Ovary (tissue), 9 donors: Measurements from ENCODE around the gene COL4A4. TPM values are rescaled to one million over a fixed set of nuclear protein-coding genes. Genes with fewer than 3 reads are reported as not detected.

Experiments
- DNase-seq, 5 donors: peaks; one replicate each; pipeline ENCODE4 v3.0.0-alpha.2; 2019 to 2020
- H3K27ac ChIP-seq, 2 donors: fragments of 200-600 bp; one replicate each; pipeline versions ENCODE4 v1.5.1 to v1.8.0; 2019 to 2022
- H3K27me3 ChIP-seq: fragments of 200-600 bp; one replicate; pipeline ENCODE4 v1.8.0; 2022
- H3K36me3 ChIP-seq: fragments of 200-600 bp; sonication (generic); one replicate; pipeline ENCODE4 v1.5.1; 2019
- H3K4me1 ChIP-seq: one replicate; pipeline ENCODE4 v1.8.1; 2013; ENCODE audit warnings: mild to moderate bottlenecking, moderate library complexity; ENCODE audit not compliant: insufficient read depth
- H3K4me3 ChIP-seq: fragments of 200-600 bp; sonication (generic); one replicate; pipeline ENCODE4 v1.5.1; 2017
- H3K9me3 ChIP-seq, 2 donors: fragments of 200-600 bp in 1 of 2; sonication (generic) in 1 of 2; one replicate each; pipeline versions ENCODE4 v1.5.1 to v1.8.1; 2013 to 2019; ENCODE audit warnings: mild to moderate bottlenecking in 1 of 2, moderate library complexity in 1 of 2
- EP300 ChIP-seq: sonication (generic); formaldehyde crosslinking; IDR thresholded peaks from one replicate; pipeline ENCODE4 v1.6.1; 2017; ENCODE audit warnings: antibody characterized with exemption
- POLR2A ChIP-seq: fragments of 450-650 bp; IDR thresholded peaks from one replicate; pipeline ENCODE4 v1.6.1; 2017; ENCODE audit warnings: antibody characterized with exemption, mild to moderate bottlenecking, moderate library complexity
- WGBS, 3 donors: extraction: QIAGEN DNeasy Blood & Tissue Kit in 1 of 3; methylation state at CpG; one replicate each; pipeline versions ENCODE4 v1.1.5 to v1.1.7; 2013 to 2017; 5-methylcytosine and 5-hydroxymethylcytosine counted together
- intact Hi-C, 4 donors: fragments of 100-400 bp; cut with DNase I; formaldehyde crosslinking; loops; one replicate each; pipeline versions ENCODE4 v1.11.0 to v1.15.1; 2022 to 2023
- polyA plus RNA-seq, 2 donors: library from polyadenylated mRNA; stranded (reverse); fragments of 200-250 nt in 1 of 2; fragments of 350-450 nt in 1 of 2; fragmentation: Illumina TruSeq in 1 of 2; extraction: RNeasy Lipid Tissue Mini Kit (QIAGEN cat#74804) in 1 of 2; gene quantifications; one replicate each; pipeline ENCODE4 v1.2.3, GENCODE V29; 2013 to 2014
- total RNA-seq, 7 donors: library from RNA; depleted of rRNA in 2 of 7; stranded (reverse); fragments of >200 nt in 2 of 7; fragmentation: NEBNext Ultra II Directional in 3 of 7; extraction: Animal tissue kit (Norgen Biotek cat#: 25700) in 3 of 7; gene quantifications; one replicate each; pipeline versions ENCODE4 v1.1.0 to v1.2.4, GENCODE V29; 2016 to 2023
- TF ChIP-seq, protein P1 (sequence below), 3 donors: fragments of 450-650 bp in 2 of 3; fragments of 200-600 bp in 1 of 3; IDR thresholded peaks; one replicate each; pipeline versions ENCODE4 v1.5.1 to v1.8.0; 2016 to 2022; ENCODE audit warnings: antibody characterized with exemption in 3 of 3, mild to moderate bottlenecking in 1 of 3
- donor health status: DM: no; HTN: no; CAD: no; lungs with moderate emphysema.
- donor health status: DM: no; HTN: no; CAD: no.
- donor health status: Bipolar disorder and iron deficiency.
- donor health status: DM: yes; HTN: yes; CAD: no.
- donor health status: DM: no; HTN: no; CAD: no.
- donor health status: DM: yes; HTN: yes; CAD: no.

COL4A4 gene
- total and polyA plus RNA-seq, 9 donors, result 0.30 to 8.3 (median 2.0) TPM

DNA sequence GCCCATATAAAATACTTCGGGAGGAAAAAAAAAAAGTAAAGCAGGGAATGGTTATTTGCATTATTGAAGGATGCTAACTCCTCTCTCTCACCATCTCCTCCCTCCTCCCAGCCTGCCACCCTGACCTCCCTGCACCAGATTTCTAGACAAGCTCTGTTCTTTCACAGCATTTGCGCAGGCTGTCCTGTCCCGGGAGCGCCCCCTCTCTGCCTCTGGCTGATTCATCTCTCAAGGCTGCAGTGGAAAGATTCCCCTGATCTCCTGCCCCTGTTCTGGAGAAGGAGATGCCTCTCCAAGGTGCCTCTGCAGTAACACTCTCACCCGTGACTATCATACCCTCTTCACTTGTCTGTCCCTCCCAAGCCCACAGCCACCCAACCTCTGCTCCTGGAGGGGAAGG, 38.5 kb downstream of the COL4A4 start:
- intact Hi-C loops, result loop anchor here in 2 of 4 donors (5.0 kb wide), 2 partner anchors 117 to 642 kb away; no protein-coding TSS in a partner anchor
- TF ChIP-seq POLR2A, result no peak
- no peak for TF ChIP-seq EP300
- TF ChIP-seq, protein P1, sequence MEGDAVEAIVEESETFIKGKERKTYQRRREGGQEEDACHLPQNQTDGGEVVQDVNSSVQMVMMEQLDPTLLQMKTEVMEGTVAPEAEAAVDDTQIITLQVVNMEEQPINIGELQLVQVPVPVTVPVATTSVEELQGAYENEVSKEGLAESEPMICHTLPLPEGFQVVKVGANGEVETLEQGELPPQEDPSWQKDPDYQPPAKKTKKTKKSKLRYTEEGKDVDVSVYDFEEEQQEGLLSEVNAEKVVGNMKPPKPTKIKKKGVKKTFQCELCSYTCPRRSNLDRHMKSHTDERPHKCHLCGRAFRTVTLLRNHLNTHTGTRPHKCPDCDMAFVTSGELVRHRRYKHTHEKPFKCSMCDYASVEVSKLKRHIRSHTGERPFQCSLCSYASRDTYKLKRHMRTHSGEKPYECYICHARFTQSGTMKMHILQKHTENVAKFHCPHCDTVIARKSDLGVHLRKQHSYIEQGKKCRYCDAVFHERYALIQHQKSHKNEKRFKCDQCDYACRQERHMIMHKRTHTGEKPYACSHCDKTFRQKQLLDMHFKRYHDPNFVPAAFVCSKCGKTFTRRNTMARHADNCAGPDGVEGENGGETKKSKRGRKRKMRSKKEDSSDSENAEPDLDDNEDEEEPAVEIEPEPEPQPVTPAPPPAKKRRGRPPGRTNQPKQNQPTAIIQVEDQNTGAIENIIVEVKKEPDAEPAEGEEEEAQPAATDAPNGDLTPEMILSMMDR (IDR thresholded peaks at IDR 0.05), result no peak
- no peaks in the 10 kb centered on the region for H3K36me3 ChIP-seq
- H3K27ac ChIP-seq, result no peak overlapping the region
- no peak overlapping the region for H3K4me3 ChIP-seq
- DNase-seq, result no peak
- H3K4me1 ChIP-seq, result no peaks in the 10 kb centered on the region
- WGBS, 3 donors, result 79 to 84% (median 80%) methylated on average over 5 of the region's 5 CpGs
- no peaks in the 10 kb centered on the region for H3K9me3 ChIP-seq
- H3K27me3 ChIP-seq, result no peaks in the 10 kb centered on the region

DNA sequence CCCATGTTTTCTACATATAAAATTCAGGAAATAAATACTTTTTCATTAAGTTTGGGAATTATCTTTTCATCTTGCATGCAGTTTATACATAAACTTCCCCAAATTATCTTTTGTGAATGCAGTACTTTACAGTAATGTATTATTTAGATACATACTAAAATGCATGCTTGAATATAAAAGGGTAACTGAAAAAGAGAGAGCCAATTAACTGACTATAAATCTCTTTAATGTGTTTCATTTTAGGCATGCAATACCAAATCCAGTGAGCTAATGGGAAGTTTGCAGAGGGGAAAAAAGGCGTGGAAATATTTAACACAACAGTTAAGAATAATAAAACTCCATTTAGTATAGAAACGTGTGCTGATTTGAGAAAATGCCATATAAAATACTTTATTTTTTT, 39.2 kb downstream of the COL4A4 start:
- H3K36me3 ChIP-seq, result no peaks in the 10 kb centered on the region
- H3K9me3 ChIP-seq, result no peaks in the 10 kb centered on the region
- intact Hi-C loops, result loop anchor here in 2 of 4 donors (5.0 kb wide), 2 partner anchors 117 to 642 kb away; no protein-coding TSS in a partner anchor
- H3K4me1 ChIP-seq, result no peaks in the 10 kb centered on the region
- TF ChIP-seq EP300 (no peak), POLR2A (no peak)
- TF ChIP-seq, protein P1 (IDR thresholded peaks at IDR 0.05), result no peak
- H3K27me3 ChIP-seq, result no peaks in the 10 kb centered on the region
- H3K4me3 ChIP-seq, result no peak overlapping the region
- 46 to 62% (median 60%) methylated on average over 2 of the region's 2 CpGs for WGBS, 3 donors
- no peak for DNase-seq
- no peak overlapping the region for H3K27ac ChIP-seq

DNA sequence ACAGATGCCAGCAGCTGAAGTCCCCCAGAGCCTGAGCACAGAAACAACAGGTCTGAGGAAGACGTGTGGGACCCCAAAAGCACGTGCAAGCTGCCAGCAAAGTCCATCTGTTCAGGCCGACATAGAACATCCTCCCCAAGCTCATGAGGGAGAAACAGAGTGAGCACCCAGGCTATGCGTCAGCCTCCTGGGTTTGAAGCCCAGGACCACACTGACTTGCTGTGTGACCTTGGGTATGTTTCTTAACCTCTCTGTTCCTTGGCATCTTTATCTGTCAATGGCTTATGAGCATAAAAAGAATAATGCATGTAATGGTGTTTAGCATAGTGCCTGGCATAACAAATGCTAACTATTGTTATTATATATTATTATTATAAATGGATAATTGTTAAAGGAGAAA, 40.3 kb downstream of the COL4A4 start:
- no peak for TF ChIP-seq EP300
- TF ChIP-seq, protein P1 (IDR thresholded peaks at IDR 0.05), result no peak
- WGBS, 3 donors, result 80 to 82% (median 81%) methylated on average over 4 of the region's 4 CpGs
- Histone ChIP-seq H3K27ac (no peak overlapping the region), H3K9me3 (no peaks in the 10 kb centered on the region), H3K4me3 (no peak overlapping the region), H3K36me3 (no peaks in the 10 kb centered on the region), H3K27me3 (no peaks in the 10 kb centered on the region), H3K4me1 (no peaks in the 10 kb centered on the region)
- no peak for DNase-seq
- intact Hi-C loops, result no loop called here

DNA sequence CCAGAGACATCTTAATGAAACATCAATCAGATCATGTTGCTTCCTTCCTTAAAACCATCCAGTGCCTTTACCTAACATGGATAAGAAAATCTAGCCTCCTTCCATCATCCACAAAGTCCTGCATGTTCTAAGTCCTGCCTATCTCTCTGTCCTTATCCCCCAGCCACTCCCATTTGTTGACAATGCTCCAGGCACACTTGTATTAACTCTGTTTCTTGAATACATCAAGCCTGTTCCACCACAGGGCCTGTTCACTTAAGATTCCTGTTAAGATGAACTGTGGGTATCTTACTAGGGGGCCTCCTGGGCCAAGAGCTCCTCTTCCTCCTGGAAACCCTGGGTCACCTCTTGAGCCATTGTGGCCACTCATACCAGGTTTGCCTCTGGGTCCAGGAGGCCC, 45.7 kb downstream of the COL4A4 start:
- H3K27me3 ChIP-seq, result no peaks in the 10 kb centered on the region
- no peak for DNase-seq
- H3K36me3 ChIP-seq, result no peaks in the 10 kb centered on the region
- no peak overlapping the region for H3K27ac ChIP-seq
- TF ChIP-seq EP300 (no peak), POLR2A (no peak)
- TF ChIP-seq, protein P1 (IDR thresholded peaks at IDR 0.05), result no peak
- no peaks in the 10 kb centered on the region for H3K4me1 ChIP-seq
- intact Hi-C loops, result no loop called here
- H3K4me3 ChIP-seq, result no peak overlapping the region
- H3K9me3 ChIP-seq, result no peaks in the 10 kb centered on the region

DNA sequence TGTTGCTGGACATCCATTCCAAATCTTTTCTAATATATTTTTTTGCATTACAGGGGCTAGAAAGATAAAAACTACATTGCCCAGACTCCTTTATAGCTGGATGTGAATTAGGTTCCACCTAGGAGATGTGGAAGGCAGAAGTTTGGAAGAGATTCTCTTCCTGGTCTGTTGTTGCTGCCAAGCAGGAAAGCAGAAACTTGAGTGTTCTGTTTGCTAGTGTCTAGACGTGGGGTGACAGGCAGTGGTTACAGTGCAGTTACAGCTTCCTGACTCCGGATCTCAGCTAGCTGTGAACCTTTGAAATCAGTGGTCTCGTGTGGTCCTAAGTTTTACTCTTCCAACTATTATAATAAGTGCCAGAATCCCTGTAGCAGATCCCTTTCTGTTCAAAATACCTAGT, 46.2 kb downstream of the COL4A4 start:
- DNase-seq, result no peak
- intact Hi-C loops, result no loop called here
- Histone ChIP-seq H3K9me3 (no peaks in the 10 kb centered on the region), H3K27me3 (no peaks in the 10 kb centered on the region), H3K4me3 (no peak overlapping the region), H3K27ac (no peak overlapping the region), H3K36me3 (no peaks in the 10 kb centered on the region), H3K4me1 (no peaks in the 10 kb centered on the region)
- TF ChIP-seq EP300 (no peak), POLR2A (no peak)
- TF ChIP-seq, protein P1 (IDR thresholded peaks at IDR 0.05), result no peak
- 75 to 79% (median 77%) methylated on average over 3 of the region's 3 CpGs for WGBS, 3 donors
